GM12801 (cell line): ENCODE results near the gene MYD88.

Experiments
- CTCF ChIP-seq: IDR thresholded peaks from one replicate; pipeline ENCODE4 v1.5.1; 2011; ENCODE audit warnings: control low read depth; ENCODE audit not compliant: insufficient read length; ENCODE audit errors: extremely low read depth

MYD88 gene

GRCh38 chr3:38143511-38143910, 5.0 kb downstream of the MYD88 start:
- TF ChIP-seq CTCF: no peak

- TF ChIP-seq CTCF: no peak
Observed at GRCh38 chr3:38146504-38146903, 8.0 kb downstream of the MYD88 start.

GRCh38 chr3:38147421-38147820, 9.0 kb downstream of the MYD88 start:
- TF ChIP-seq CTCF: no peak

- TF ChIP-seq CTCF: no peak
Observed at GRCh38 chr3:38148311-38148882, 9.9 kb downstream of the MYD88 start.

- no peak for TF ChIP-seq CTCF
Observed at GRCh38 chr3:38149708-38150107, 11.2 kb downstream of the MYD88 start.

GRCh38 chr3:38150780-38151528, 12.5 kb downstream of the MYD88 start:
- no peak for TF ChIP-seq CTCF

GRCh38 chr3:38151667-38152265, 13.3 kb downstream of the MYD88 start:
- TF ChIP-seq CTCF: no peak
